HuH-7 (cell line): ENCODE data around the gene GMDS.
"Not testable (repeated sequence)": the region's sequence is repeated elsewhere in the genome, so short reads cannot be mapped to it uniquely, and the experiment has no call there.

ENCODE experiments used
- DNase-seq: peaks from one replicate; pipeline ENCODE4 v3.0.0; 2011; ENCODE audit warnings: low spot score

The GMDS gene

GRCh38 chr6:1679031-1679687, 566.2 kb downstream of the GMDS start:
- no peak for DNase-seq

- no peak for DNase-seq
Measured at GRCh38 chr6:1678201-1678600, 567.2 kb downstream of the GMDS start.

GRCh38 chr6:1672379-1672778, 573.0 kb downstream of the GMDS start:
- DNase-seq, result no peak

GRCh38 chr6:1670711-1671462, 574.5 kb downstream of the GMDS start:
- no peak for DNase-seq

- no peak for DNase-seq
Measured at GRCh38 chr6:1669996-1670395, 575.4 kb downstream of the GMDS start.

GRCh38 chr6:1668456-1668855, 576.9 kb downstream of the GMDS start:
- not testable (repeated sequence) for DNase-seq

GRCh38 chr6:1667805-1668175, 577.6 kb downstream of the GMDS start:
- no peak for DNase-seq

- DNase-seq, result no peak
Measured at GRCh38 chr6:1667012-1667804, 578.2 kb downstream of the GMDS start.

- DNase-seq, result no peak
Measured at GRCh38 chr6:1665214-1665613, 580.2 kb downstream of the GMDS start.

- DNase-seq, result no peak
Measured at GRCh38 chr6:1664329-1664728, 581.1 kb downstream of the GMDS start.

GRCh38 chr6:1663511-1663910, 581.9 kb downstream of the GMDS start:
- DNase-seq, result no peak

- DNase-seq, result no peak
Measured at GRCh38 chr6:1662534-1662933, 582.9 kb downstream of the GMDS start.

- no peak for DNase-seq
Measured at GRCh38 chr6:1659816-1660215, 585.6 kb downstream of the GMDS start.

- DNase-seq, result no peak
Measured at GRCh38 chr6:1658212-1659005, 587.0 kb downstream of the GMDS start.

GRCh38 chr6:1657771-1658165, 587.6 kb downstream of the GMDS start:
- DNase-seq, result no peak

- DNase-seq, result no peak
Measured at GRCh38 chr6:1657116-1657770, 588.2 kb downstream of the GMDS start.

GRCh38 chr6:1654054-1654453, 591.4 kb downstream of the GMDS start:
- DNase-seq, result no peak

- DNase-seq, result no peak
Measured at GRCh38 chr6:1652842-1653241, 592.6 kb downstream of the GMDS start.

- no peak for DNase-seq
Measured at GRCh38 chr6:1651362-1651761, 594.0 kb downstream of the GMDS start.

- DNase-seq, result no peak
Measured at GRCh38 chr6:1645466-1646185, 599.8 kb downstream of the GMDS start.

GRCh38 chr6:1644516-1645060, 600.8 kb downstream of the GMDS start:
- DNase-seq, result no peak
